Fibroblast of mammary gland (primary cell): ENCODE results near the gene ZNF423.
"Not testable (repeated sequence)": the region's sequence is repeated elsewhere in the genome, so short reads cannot be mapped to it uniquely, and the experiment has no call there.

ENCODE experiments used
- DNase-seq: peaks from one replicate; pipeline ENCODE4 v3.0.0-alpha.2; 2010; ENCODE audit warnings: low read depth
- H3K4me3 ChIP-seq: 2 replicates; pipeline ENCODE4 v1.5.1; 2011; ENCODE audit warnings: low read depth, mild to moderate bottlenecking, low read length, moderate library complexity; ENCODE audit not compliant: control insufficient read depth
- TF ChIP-seq, protein P1 (sequence below): conservative IDR thresholded peaks from 2 replicates; pipeline ENCODE4 v1.5.1; 2011; ENCODE audit warnings: low read depth, low read length, inconsistent platforms; ENCODE audit not compliant: control insufficient read depth, insufficient read depth

ZNF423 gene

GRCh38 chr16:49681217-49681883 lies 174.6 kb downstream of the ZNF423 start:
- no peak overlapping the region for H3K4me3 ChIP-seq
- TF ChIP-seq, protein P1, sequence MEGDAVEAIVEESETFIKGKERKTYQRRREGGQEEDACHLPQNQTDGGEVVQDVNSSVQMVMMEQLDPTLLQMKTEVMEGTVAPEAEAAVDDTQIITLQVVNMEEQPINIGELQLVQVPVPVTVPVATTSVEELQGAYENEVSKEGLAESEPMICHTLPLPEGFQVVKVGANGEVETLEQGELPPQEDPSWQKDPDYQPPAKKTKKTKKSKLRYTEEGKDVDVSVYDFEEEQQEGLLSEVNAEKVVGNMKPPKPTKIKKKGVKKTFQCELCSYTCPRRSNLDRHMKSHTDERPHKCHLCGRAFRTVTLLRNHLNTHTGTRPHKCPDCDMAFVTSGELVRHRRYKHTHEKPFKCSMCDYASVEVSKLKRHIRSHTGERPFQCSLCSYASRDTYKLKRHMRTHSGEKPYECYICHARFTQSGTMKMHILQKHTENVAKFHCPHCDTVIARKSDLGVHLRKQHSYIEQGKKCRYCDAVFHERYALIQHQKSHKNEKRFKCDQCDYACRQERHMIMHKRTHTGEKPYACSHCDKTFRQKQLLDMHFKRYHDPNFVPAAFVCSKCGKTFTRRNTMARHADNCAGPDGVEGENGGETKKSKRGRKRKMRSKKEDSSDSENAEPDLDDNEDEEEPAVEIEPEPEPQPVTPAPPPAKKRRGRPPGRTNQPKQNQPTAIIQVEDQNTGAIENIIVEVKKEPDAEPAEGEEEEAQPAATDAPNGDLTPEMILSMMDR: no peak
- no peak for DNase-seq

GRCh38 chr16:49679095-49679494 lies 176.8 kb downstream of the ZNF423 start:
- no peak overlapping the region for H3K4me3 ChIP-seq
- TF ChIP-seq, protein P1: no peak
- DNase-seq: no peak

DNA sequence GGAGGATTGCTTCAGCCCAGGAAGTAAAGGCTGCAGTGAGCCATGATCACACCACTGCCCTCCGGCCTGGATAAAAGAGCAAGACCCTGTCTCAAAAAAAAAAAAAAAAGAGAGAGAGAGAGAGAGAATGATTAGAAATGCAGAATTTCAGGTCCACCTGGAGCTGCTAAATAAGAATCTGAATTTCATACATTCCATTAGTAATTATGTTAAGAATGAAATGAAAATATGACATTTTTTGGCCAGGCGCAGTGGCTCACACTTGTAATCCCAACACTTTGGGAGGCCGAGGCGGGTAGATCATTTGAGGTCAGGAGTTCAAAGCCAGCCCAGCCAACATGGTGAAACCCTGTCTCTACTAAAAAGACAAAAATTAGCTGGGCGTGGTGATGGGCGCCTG lies 178.3 kb downstream of the ZNF423 start:
- DNase-seq, H3K4me3 ChIP-seq: not testable (repeated sequence)

- DNase-seq: no peak
- TF ChIP-seq, protein P1: no peak
- no peak overlapping the region for H3K4me3 ChIP-seq
Measured at GRCh38 chr16:49675413-49675812, 180.5 kb downstream of the ZNF423 start.

GRCh38 chr16:49674990-49675389 lies 180.9 kb downstream of the ZNF423 start:
- H3K4me3 ChIP-seq: no peak overlapping the region
- TF ChIP-seq, protein P1: no peak
- DNase-seq: no peak

GRCh38 chr16:49674351-49674851 lies 181.5 kb downstream of the ZNF423 start:
- H3K4me3 ChIP-seq: no peak overlapping the region
- no peak for DNase-seq
- TF ChIP-seq, protein P1: no peak

DNA sequence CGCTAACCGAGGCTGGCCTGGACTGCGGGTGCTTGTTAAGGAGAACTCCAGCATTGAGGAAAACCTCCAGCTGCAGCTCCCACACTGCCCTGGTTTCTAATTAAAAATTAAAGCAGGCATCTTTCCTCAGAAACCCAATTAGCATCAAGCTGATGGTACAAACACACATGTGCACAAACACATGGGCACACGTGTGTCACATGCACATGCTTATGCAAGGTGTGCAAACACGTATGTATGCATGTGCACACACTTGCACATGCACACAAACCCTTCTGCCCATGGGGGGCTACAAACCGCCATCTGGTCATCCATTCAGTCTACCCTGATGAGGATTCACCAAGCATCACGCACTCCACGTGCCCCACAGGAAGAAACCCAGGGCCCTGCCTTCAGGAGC lies 182.5 kb downstream of the ZNF423 start:
- DNase-seq: no peak
- no peak overlapping the region for H3K4me3 ChIP-seq
- TF ChIP-seq, protein P1: no peak
